A673 (cell line): Measurements from ENCODE around the gene NEAT1. TPM values are rescaled to one million over a fixed set of nuclear protein-coding genes. Genes with fewer than 3 reads are reported as not detected.

Experiments used
- BruUV-seq: library from RNA; stranded (reverse); fragments of 400-500 nt; replicated peaks from 2 replicates; lab custom pipeline; 2021; lab: Mats Ljungman, UMichigan
- CTCF ChIA-PET: fragments of 300-600 bp; sonication (Branson Sonifier 250); formaldehyde crosslinking; loops from one replicate; lab custom pipeline; 2022; ENCODE audit warnings: antibody characterized with exemption; lab: Charles Lee
- POLR2A ChIA-PET: fragments of 300-600 bp; sonication (Branson Sonifier 250); formaldehyde crosslinking; loops from one replicate; lab custom pipeline; 2022; ENCODE audit warnings: antibody characterized with exemption; ENCODE audit not compliant: low non-redundant PET; lab: Charles Lee
- DNase-seq: peaks from one replicate; pipeline ENCODE4 v3.0.0-alpha.2; 2015; ENCODE audit warnings: low spot score
- H3K27ac ChIP-seq: fragments of 200-600 bp; sonication (generic); 2 replicates; pipeline ENCODE4 v1.5.1; 2016; ENCODE audit warnings: mixed run types, low read depth, mild to moderate bottlenecking, mixed read lengths, antibody characterized with exemption, low read length; ENCODE audit not compliant: poor library complexity, severe bottlenecking
- H3K27me3 ChIP-seq: fragments of 200-600 bp; sonication (generic); replicated peaks from 2 replicates; pipeline ENCODE4 v1.6.1; 2017; ENCODE audit warnings: mixed run types, low read depth, mild to moderate bottlenecking, mixed read lengths, antibody characterized with exemption, low read length; ENCODE audit not compliant: insufficient read depth, poor library complexity
- H3K36me3 ChIP-seq: fragments of 200-600 bp; sonication (generic); 2 replicates; pipeline ENCODE4 v1.6.1; 2016; ENCODE audit warnings: mixed run types, mild to moderate bottlenecking, mixed read lengths, antibody characterized with exemption, low read length; ENCODE audit not compliant: insufficient read depth, poor library complexity, severe bottlenecking
- H3K4me1 ChIP-seq: fragments of 200-600 bp; sonication (generic); 2 replicates; pipeline ENCODE4 v1.6.1; 2017; ENCODE audit warnings: mixed run types, mild to moderate bottlenecking, mixed read lengths, antibody characterized with exemption, low read length; ENCODE audit not compliant: insufficient read depth, poor library complexity, severe bottlenecking
- H3K4me3 ChIP-seq: fragments of 200-600 bp; sonication (generic); 2 replicates; pipeline ENCODE4 v1.5.1; 2016; ENCODE audit warnings: low read depth, mixed run types, mild to moderate bottlenecking, mixed read lengths, low read length; ENCODE audit not compliant: poor library complexity, severe bottlenecking
- H3K9me3 ChIP-seq: fragments of 200-600 bp; sonication (generic); 2 replicates; pipeline ENCODE4 v1.6.1; 2016; ENCODE audit warnings: mixed run types, low read depth, mild to moderate bottlenecking, mixed read lengths, antibody characterized with exemption, low read length; ENCODE audit not compliant: poor library complexity, severe bottlenecking
- EZH2 ChIP-seq: fragments of 200-600 bp; sonication (generic); IDR thresholded peaks from 2 replicates; pipeline ENCODE4 v1.6.1; 2017; ENCODE audit warnings: borderline replicate concordance, low read depth, mild to moderate bottlenecking, mixed read lengths, antibody characterized with exemption, low read length; ENCODE audit not compliant: poor library complexity, severe bottlenecking
- intact Hi-C: fragments of 100-400 bp; cut with micrococcal nuclease; formaldehyde crosslinking; loops from one replicate; pipeline ENCODE4 v1.10.0; 2022; ENCODE audit not compliant: unreplicated experiment
- total RNA-seq: library from RNA; stranded (reverse); gene quantifications from 2 replicates; pipeline ENCODE4 v1.2.3, GENCODE V29; 2021
- TF ChIP-seq, protein P1 (sequence below): fragments of 300-800, 200-600 bp; sonication (generic); conservative IDR thresholded peaks from 2 replicates; pipeline ENCODE4 v1.5.1; 2017; ENCODE audit warnings: low read depth, mild to moderate bottlenecking, antibody characterized with exemption, low read length, moderate library complexity, mixed read lengths

Gene NEAT1
- total RNA-seq, 1 experiment from 2014 or later = 196 TPM

DNA sequence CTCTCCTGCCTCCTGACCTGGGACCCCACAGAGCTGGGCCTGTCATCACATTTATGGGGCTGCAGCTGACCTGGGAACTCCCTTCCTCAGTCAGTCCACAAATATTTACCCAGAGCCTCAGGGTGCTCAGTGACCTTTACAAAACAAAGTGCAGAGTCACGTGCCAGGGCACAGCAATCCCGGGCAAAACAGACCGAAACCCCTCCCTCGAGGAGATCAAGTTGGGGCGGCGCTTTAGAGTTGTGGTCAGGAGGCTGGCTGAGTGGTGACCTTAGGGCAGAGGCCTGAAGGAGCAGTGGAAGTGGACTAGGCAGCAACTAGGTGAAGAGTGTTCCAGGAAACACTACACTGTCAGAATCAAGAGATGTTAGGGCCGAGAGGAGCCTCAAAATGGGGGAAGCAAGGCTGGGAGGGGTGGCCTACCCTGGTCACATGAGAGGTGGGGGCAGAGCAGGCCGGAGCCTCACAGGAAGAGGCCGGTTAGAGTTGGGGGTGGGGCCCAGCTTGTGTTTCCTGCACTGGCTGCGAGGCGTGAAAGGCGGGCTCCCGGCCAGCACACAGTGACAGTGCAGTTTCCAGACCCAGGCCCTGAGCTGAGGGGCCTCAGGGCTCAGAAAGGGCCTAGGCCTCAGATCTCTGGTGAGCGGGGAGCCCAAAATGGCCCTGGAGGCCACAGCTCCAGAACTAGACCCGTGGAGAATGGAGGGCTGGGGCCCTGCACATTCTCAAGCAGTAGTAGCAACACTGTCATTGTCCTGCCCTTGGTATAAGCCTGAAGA is 3.7 kb upstream of the NEAT1 start:
- Histone ChIP-seq H3K27ac (peak overlapping the region; percentile 100), H3K4me3 (peak overlapping the region; percentile 31), H3K4me1 (peaks cover 69% of the 10 kb centered on the region), H3K9me3 (no peaks in the 10 kb centered on the region), H3K27me3 (no peaks in the 10 kb centered on the region), H3K36me3 (peaks cover 2% of the 10 kb centered on the region)
- peak; percentile 99 for DNase-seq
- POLR2A ChIA-PET = interaction anchor here (0.6 to 1.7 kb wide), 9 partner anchors 11 to 428 kb away, joined by 3 to 17 read pairs (median 5); partner anchors contain the start of gene MALAT1
- TF ChIP-seq, protein P1, sequence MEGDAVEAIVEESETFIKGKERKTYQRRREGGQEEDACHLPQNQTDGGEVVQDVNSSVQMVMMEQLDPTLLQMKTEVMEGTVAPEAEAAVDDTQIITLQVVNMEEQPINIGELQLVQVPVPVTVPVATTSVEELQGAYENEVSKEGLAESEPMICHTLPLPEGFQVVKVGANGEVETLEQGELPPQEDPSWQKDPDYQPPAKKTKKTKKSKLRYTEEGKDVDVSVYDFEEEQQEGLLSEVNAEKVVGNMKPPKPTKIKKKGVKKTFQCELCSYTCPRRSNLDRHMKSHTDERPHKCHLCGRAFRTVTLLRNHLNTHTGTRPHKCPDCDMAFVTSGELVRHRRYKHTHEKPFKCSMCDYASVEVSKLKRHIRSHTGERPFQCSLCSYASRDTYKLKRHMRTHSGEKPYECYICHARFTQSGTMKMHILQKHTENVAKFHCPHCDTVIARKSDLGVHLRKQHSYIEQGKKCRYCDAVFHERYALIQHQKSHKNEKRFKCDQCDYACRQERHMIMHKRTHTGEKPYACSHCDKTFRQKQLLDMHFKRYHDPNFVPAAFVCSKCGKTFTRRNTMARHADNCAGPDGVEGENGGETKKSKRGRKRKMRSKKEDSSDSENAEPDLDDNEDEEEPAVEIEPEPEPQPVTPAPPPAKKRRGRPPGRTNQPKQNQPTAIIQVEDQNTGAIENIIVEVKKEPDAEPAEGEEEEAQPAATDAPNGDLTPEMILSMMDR = no peak
- no peak for TF ChIP-seq EZH2
- intact Hi-C loops = loop anchor here (2.0 to 5.0 kb wide), 2 partner anchors 37 to 84 kb away; partner anchors contain the start of gene SLC25A45
- no TSS peak for BruUV-seq
- CTCF ChIA-PET = interaction anchor here (0.6 to 0.8 kb wide), 3 partner anchors 78 to 441 kb away, joined by 3 to 4 read pairs (median 4); partner anchors contain the start of gene MUS81

DNA sequence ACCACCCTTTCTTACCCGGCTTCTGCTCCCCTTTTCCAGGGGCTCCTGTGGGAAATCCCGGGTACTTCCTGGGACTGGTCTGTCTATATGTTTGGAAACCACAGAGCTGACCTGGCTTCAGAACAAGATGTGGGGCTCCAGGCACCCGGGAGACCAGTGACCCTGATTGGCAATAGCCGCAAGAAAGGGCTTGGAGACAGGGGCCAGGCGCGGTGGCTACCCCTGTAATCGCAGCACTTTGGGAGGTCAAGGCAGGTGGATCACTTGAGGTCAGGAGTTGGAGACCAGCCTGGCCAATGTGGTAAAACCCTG is 3.2 kb upstream of the NEAT1 start:
- H3K27me3 ChIP-seq = no peaks in the 10 kb centered on the region
- ChIA-PET POLR2A (interaction anchor here (0.6 to 1.7 kb wide), 8 partner anchors 11 to 428 kb away, joined by 3 to 17 read pairs (median 4); partner anchors contain the start of gene MALAT1), CTCF (interaction anchor here (0.7 to 0.8 kb wide), 2 partner anchors 78 to 441 kb away, joined by 3 to 4 read pairs; partner anchors contain the start of gene MUS81)
- peaks cover 8% of the 10 kb centered on the region for H3K36me3 ChIP-seq
- TF ChIP-seq, protein P1 = no peak
- TF ChIP-seq EZH2 = no peak
- intact Hi-C loops = loop anchor here (2.0 to 5.0 kb wide), 2 partner anchors 37 to 83 kb away; partner anchors contain the start of gene SLC25A45
- peaks cover 71% of the 10 kb centered on the region for H3K4me1 ChIP-seq
- H3K27ac ChIP-seq = peak overlapping the region; percentile 100
- DNase-seq = no peak
- peak overlapping the region; percentile 31 for H3K4me3 ChIP-seq
- no peaks in the 10 kb centered on the region for H3K9me3 ChIP-seq
- BruUV-seq = TSS peak; percentile 81

DNA sequence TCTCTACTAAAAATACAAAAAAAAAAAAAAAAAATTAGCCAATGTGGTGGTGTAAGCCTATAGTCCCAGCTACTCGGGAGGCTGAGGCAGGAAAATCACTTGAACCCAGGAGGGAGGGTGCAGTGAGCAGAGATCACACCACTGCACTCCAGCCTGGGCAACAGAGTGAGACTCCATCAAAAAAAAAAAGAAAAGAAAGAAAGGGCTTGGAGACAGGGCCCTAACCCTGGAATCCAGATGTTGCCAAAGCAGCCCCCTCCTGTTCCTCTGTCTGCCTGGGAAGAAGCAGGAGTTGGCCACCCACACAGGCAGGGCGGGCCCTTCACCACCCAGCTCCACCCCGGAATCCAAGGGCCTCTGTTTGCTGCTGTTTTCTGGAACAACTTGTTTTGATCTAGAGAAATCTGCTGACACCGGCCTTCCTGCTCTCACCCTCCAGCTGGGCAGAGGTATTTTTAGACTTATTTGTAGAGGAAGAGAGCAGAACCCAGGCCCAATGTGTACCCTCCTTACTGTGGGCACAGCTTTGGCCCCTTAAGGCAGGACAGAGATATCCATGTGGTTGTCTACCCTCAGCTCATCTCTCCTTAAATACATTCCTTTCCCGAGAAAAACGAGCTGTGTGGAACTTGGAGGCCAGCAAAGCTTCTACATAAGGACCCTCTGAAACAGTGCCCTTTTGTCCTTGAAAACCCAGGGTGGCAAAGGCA is 2.7 kb upstream of the NEAT1 start:
- no peaks in the 10 kb centered on the region for H3K27me3 ChIP-seq
- POLR2A ChIA-PET = interaction anchor here (0.5 to 1.9 kb wide), 12 partner anchors 10 to 427 kb away, joined by 3 to 21 read pairs (median 4); partner anchors contain the start of gene MALAT1
- intact Hi-C loops = loop anchor here (2.0 to 5.0 kb wide), 3 partner anchors 38 to 83 kb away; partner anchors contain the start of gene SLC25A45
- peaks cover 76% of the 10 kb centered on the region for H3K4me1 ChIP-seq
- no peaks in the 10 kb centered on the region for H3K9me3 ChIP-seq
- peak overlapping the region; percentile 31 for H3K4me3 ChIP-seq
- DNase-seq = peak; percentile 98
- TF ChIP-seq, protein P1 = no peak
- TF ChIP-seq EZH2 = no peak
- CTCF ChIA-PET = interaction anchor here (0.7 to 0.8 kb wide), 2 partner anchors 77 to 440 kb away, joined by 3 to 4 read pairs; partner anchors contain the start of gene MUS81
- H3K36me3 ChIP-seq = peaks cover 13% of the 10 kb centered on the region
- peak overlapping the region; percentile 100 for H3K27ac ChIP-seq
- BruUV-seq = no TSS peak
